GM12892 (cell line): ENCODE measurements around the gene DCST1.

Source experiments
- DNase-seq: peaks from one replicate; pipeline ENCODE4 v3.0.0; 2011; ENCODE audit not compliant: insufficient read length
- FAIRE-seq: peaks from 2 replicates; lab custom pipeline; 2011; peaks lifted over from hg19 to GRCh38; lab: Jason Lieb, UNC
- POLR2A ChIP-seq: IDR thresholded peaks from 2 replicates; pipeline ENCODE4 v1.6.1; 2011; ENCODE audit warnings: low read depth, low read length, control low read depth
- POLR2AphosphoS5 ChIP-seq: IDR thresholded peaks from 2 replicates; pipeline ENCODE4 v1.6.1; 2011; ENCODE audit warnings: low read depth, low read length, control low read depth
- TAF1 ChIP-seq: IDR thresholded peaks from 2 replicates; pipeline ENCODE4 v1.6.1; 2011; ENCODE audit warnings: low read depth, mild to moderate bottlenecking, control low read depth, low read length, borderline replicate concordance

Gene DCST1

GRCh38 chr1:155017946-155018316 lies 15.7 kb upstream of the DCST1 start:
- no peak for DNase-seq
- no peak for TF ChIP-seq POLR2AphosphoS5
- FAIRE-seq: no peak

- FAIRE-seq (no peak), DNase-seq (no peak)
- TF ChIP-seq POLR2A: no peak
- no peak for TF ChIP-seq TAF1
- TF ChIP-seq POLR2AphosphoS5: no peak
Observed at GRCh38 chr1:155018617-155019348, 14.8 kb upstream of the DCST1 start.

GRCh38 chr1:155019377-155020245 lies 14.0 kb upstream of the DCST1 start:
- no peak for TF ChIP-seq POLR2AphosphoS5
- no peak for TF ChIP-seq POLR2A
- no peak for TF ChIP-seq TAF1
- DNase-seq: no peak
- no peak for FAIRE-seq

GRCh38 chr1:155022136-155022926 lies 11.3 kb upstream of the DCST1 start:
- TF ChIP-seq POLR2A: no peak
- no peak for TF ChIP-seq POLR2AphosphoS5
- no peak for TF ChIP-seq TAF1
- FAIRE-seq (no peak), DNase-seq (no peak)

- DNase-seq (no peak), FAIRE-seq (no peak)
- no peak for TF ChIP-seq POLR2A
Observed at GRCh38 chr1:155022927-155023236, 10.7 kb upstream of the DCST1 start.

GRCh38 chr1:155023627-155024026 lies 10.0 kb upstream of the DCST1 start:
- no peak for DNase-seq
- FAIRE-seq: no peak
- TF ChIP-seq POLR2A: no peak
- no peak for TF ChIP-seq POLR2AphosphoS5
- no peak for TF ChIP-seq TAF1

- TF ChIP-seq POLR2AphosphoS5: no peak
- TF ChIP-seq POLR2A: no peak
- TF ChIP-seq TAF1: no peak
- no peak for FAIRE-seq
- DNase-seq: no peak
Observed at GRCh38 chr1:155024315-155024714, 9.3 kb upstream of the DCST1 start.

GRCh38 chr1:155026154-155026553 lies 7.5 kb upstream of the DCST1 start:
- no peak for DNase-seq
- TF ChIP-seq TAF1 (no peak), POLR2A (no peak), POLR2AphosphoS5 (no peak)
- no peak for FAIRE-seq

GRCh38 chr1:155026588-155026987 lies 7.0 kb upstream of the DCST1 start:
- no peak for TF ChIP-seq TAF1
- TF ChIP-seq POLR2A: no peak
- no peak for TF ChIP-seq POLR2AphosphoS5
- DNase-seq: no peak
- no peak for FAIRE-seq

- TF ChIP-seq TAF1 (no peak), POLR2AphosphoS5 (no peak), POLR2A (no peak)
- DNase-seq (no peak), FAIRE-seq (no peak)
Observed at GRCh38 chr1:155029513-155030242, 3.9 kb upstream of the DCST1 start.

- FAIRE-seq (no peak), DNase-seq (no peak)
- TF ChIP-seq POLR2A (no peak), TAF1 (no peak), POLR2AphosphoS5 (no peak)
Observed at GRCh38 chr1:155030243-155030795, 3.3 kb upstream of the DCST1 start.
